GM12878 (cell line): ENCODE data around the gene FSTL4. TPM values are rescaled to one million over a fixed set of nuclear protein-coding genes. Genes with fewer than 3 reads are reported as not detected.

Experiments
- ATAC-seq: fragments of 200-7000 bp; cut with Tn5 transposase; 3 replicates; pipeline ENCODE4 v1.9.1; 2020; ENCODE audit warnings: mild to moderate bottlenecking, moderate library complexity
- BruUV-seq: library from RNA; stranded (reverse); fragments of 400-500 nt; replicated peaks from 2 replicates; lab custom pipeline; 2021; lab: Mats Ljungman, UMichigan
- CTCF ChIA-PET: fragments of 300-600 bp; sonication (Branson Sonifier 250); formaldehyde crosslinking; extraction: SDS; loops from one replicate; lab custom pipeline; 2021; ENCODE audit warnings: inconsistent platforms; lab: Yijun Ruan, JAX
- POLR2A ChIA-PET: fragments of 350-600 bp; formaldehyde crosslinking; extraction: SDS; loops from one replicate; lab custom pipeline; 2021; ENCODE audit warnings: inconsistent platforms; lab: Charles Lee
- RAD21 ChIA-PET: fragments of 300-600 bp; sonication (Branson Sonifier 250); formaldehyde crosslinking; loops from one replicate; lab custom pipeline; 2023; ENCODE audit warnings: antibody characterized with exemption; ENCODE audit not compliant: unreplicated experiment; lab: Charles Lee
- SMC1A ChIA-PET: fragments of 300-600 bp; sonication (Branson Sonifier 250); formaldehyde crosslinking; loops from one replicate; lab custom pipeline; 2023; ENCODE audit not compliant: unreplicated experiment, uncharacterized antibody; lab: Charles Lee
- DNase-seq: peaks from one replicate; pipeline ENCODE4 v3.0.0-alpha.2; 2011; ENCODE audit warnings: low read depth, low spot score
- FAIRE-seq: peaks from 3 replicates; lab custom pipeline; 2011; peaks lifted over from hg19 to GRCh38; lab: Jason Lieb, UNC
- H2AFZ ChIP-seq: 2 replicates; pipeline ENCODE4 v1.6.0; 2011; ENCODE audit warnings: low read depth, low read length, control low read depth; ENCODE audit not compliant: control insufficient read depth
- H3K27ac ChIP-seq: 2 replicates; pipeline ENCODE4 v1.5.1; 2011; ENCODE audit warnings: control low read depth; ENCODE audit not compliant: control insufficient read depth, insufficient read depth
- H3K27me3 ChIP-seq, 2 experiments: replicated peaks in 1 of 2; 2 replicates each; pipeline versions ENCODE4 v1.6.0 to v1.6.1; 2011; ENCODE audit warnings: low read length in 1 of 2; ENCODE audit not compliant: control insufficient read depth in 2 of 2, insufficient read depth in 2 of 2
- H3K36me3 ChIP-seq, 2 experiments: 2 replicates each; pipeline ENCODE4 v1.5.1; 2011; ENCODE audit warnings: low read length in 1 of 2; ENCODE audit not compliant: control insufficient read depth in 2 of 2, insufficient read depth in 2 of 2
- H3K4me1 ChIP-seq: 2 replicates; pipeline ENCODE4 v1.6.1; 2011; ENCODE audit warnings: mild to moderate bottlenecking, low read length, moderate library complexity, mixed read lengths; ENCODE audit not compliant: control insufficient read depth, insufficient read depth
- H3K4me2 ChIP-seq: 2 replicates; pipeline ENCODE4 v1.6.0; 2011; ENCODE audit warnings: control low read depth; ENCODE audit not compliant: control insufficient read depth, insufficient read depth
- H3K4me3 ChIP-seq: fragments of 200-600 bp; sonication (generic); 2 replicates; pipeline ENCODE4 v1.5.1; 2016
- H3K79me2 ChIP-seq: 2 replicates; pipeline ENCODE4 v1.6.0; 2011; ENCODE audit warnings: low read length; ENCODE audit not compliant: control insufficient read depth, insufficient read depth
- H3K9ac ChIP-seq: 2 replicates; pipeline ENCODE4 v1.8.0; 2011; ENCODE audit warnings: low read length, control low read depth, mixed read lengths; ENCODE audit not compliant: control insufficient read depth, insufficient read depth
- H3K9me3 ChIP-seq: replicated peaks from 3 replicates; pipeline ENCODE4 v1.5.1; 2011; ENCODE audit warnings: mild to moderate bottlenecking, low read length; ENCODE audit not compliant: control insufficient read depth, insufficient read depth
- H4K20me1 ChIP-seq: 2 replicates; pipeline ENCODE4 v1.6.0; 2011; ENCODE audit not compliant: control insufficient read depth, insufficient read depth
- CBX3 ChIP-seq: fragments of 200-600 bp; sonication (generic); IDR thresholded peaks from 2 replicates; pipeline ENCODE4 v1.6.1; 2016; ENCODE audit warnings: low read depth, borderline replicate concordance
- CEBPB ChIP-seq, 2 experiments: fragments of 150-350 bp in 1 of 2; IDR thresholded peaks; 2 replicates each; pipeline ENCODE4 v1.6.1; 2012 to 2014; ENCODE audit warnings: low read depth in 2 of 2, low read length in 2 of 2, borderline replicate concordance in 1 of 2, inconsistent platforms in 1 of 2
- EGR1 ChIP-seq, 2 experiments: IDR thresholded peaks; 1 replicate in 1 of 2; 2 replicates in 1 of 2; pipeline ENCODE4 v1.6.1; 2011 to 2012; ENCODE audit warnings: low read depth in 2 of 2, low read length in 2 of 2, borderline replicate concordance in 1 of 2, mild to moderate bottlenecking in 1 of 2, moderate library complexity in 1 of 2
- FOS ChIP-seq: IDR thresholded peaks from 3 replicates; pipeline ENCODE4 v1.6.1; 2011; ENCODE audit warnings: borderline replicate concordance; ENCODE audit not compliant: insufficient read length; ENCODE audit errors: extremely low read depth
- MYB ChIP-seq: fragments of 150-350 bp; IDR thresholded peaks from 2 replicates; pipeline ENCODE4 v1.6.1; 2014; ENCODE audit warnings: mild to moderate bottlenecking, low read depth, low read length, borderline replicate concordance
- MYC ChIP-seq: IDR thresholded peaks from 2 replicates; pipeline ENCODE4 v1.6.1; 2011; ENCODE audit warnings: mild to moderate bottlenecking, low read length, moderate library complexity, inconsistent platforms; ENCODE audit not compliant: insufficient read depth, insufficient replicate concordance, insufficient read length, severe bottlenecking
- NFIC ChIP-seq: IDR thresholded peaks from 2 replicates; pipeline ENCODE4 v1.6.1; 2012; ENCODE audit warnings: low read depth, mild to moderate bottlenecking, inconsistent platforms, low read length, moderate library complexity
- SIX5 ChIP-seq: IDR thresholded peaks from 2 replicates; pipeline ENCODE4 v1.6.1; 2011; ENCODE audit warnings: mild to moderate bottlenecking, low read depth, low read length, moderate library complexity; ENCODE audit not compliant: severe bottlenecking
- SPI1 ChIP-seq: IDR thresholded peaks from 2 replicates; pipeline ENCODE4 v1.6.1; 2011; ENCODE audit warnings: low read depth, mild to moderate bottlenecking, low read length, moderate library complexity, borderline replicate concordance; ENCODE audit not compliant: insufficient read depth
- SREBF1 ChIP-seq: IDR thresholded peaks from 2 replicates; pipeline ENCODE4 v1.6.1; 2012; ENCODE audit warnings: mild to moderate bottlenecking, low read length
- ZNF207 ChIP-seq: fragments of 450-650 bp; IDR thresholded peaks from 2 replicates; pipeline ENCODE4 v1.6.1; 2014; ENCODE audit warnings: antibody characterized with exemption, mild to moderate bottlenecking, borderline replicate concordance
- ZNF217 ChIP-seq: fragments of 450-650 bp; IDR thresholded peaks from 2 replicates; pipeline ENCODE4 v1.6.1; 2017; ENCODE audit warnings: antibody characterized with exemption, mild to moderate bottlenecking
- ZNF384 ChIP-seq: IDR thresholded peaks from 2 replicates; pipeline ENCODE4 v1.6.1; 2012; ENCODE audit warnings: low read depth, mild to moderate bottlenecking, low read length, improper control_type of control experiment, borderline replicate concordance
- WGBS: methylation state at CpG from one replicate; pipeline ENCODE4 v1.1.6; 2016; ENCODE audit warnings: low lambda C conversion rate; ENCODE audit not compliant: insufficient replicate concordance, insufficient coverage; ENCODE audit errors: missing lambda C conversion rate; 5-methylcytosine and 5-hydroxymethylcytosine counted together
- in situ Hi-C: fragments of 300-500 bp; cut with MboI; formaldehyde crosslinking; loops from 9 replicates; pipeline ENCODE4 v1.14.3; 2018; ENCODE audit warnings: mixed read lengths
- intact Hi-C: fragments of 100-400 bp; cut with micrococcal nuclease; formaldehyde crosslinking; loops from one replicate; pipeline ENCODE4 v1.14.2; 2022; ENCODE audit not compliant: unreplicated experiment
- polyA plus RNA-seq, 11 experiments: library from polyadenylated mRNA; depleted of rRNA in 4 of 11; unstranded in 6 of 11; stranded (reverse) in 5 of 11; fragments of >200 nt; fragmentation: Nextera tagmentation in 4 of 11; fragmentation: Illumina TruSeq in 1 of 11; extraction: Ambion mirVana in 4 of 11; extraction: Trizol in 1 of 11; gene quantifications; 1 replicate in 1 of 11; 2 replicates in 10 of 11; pipeline versions ENCODE4 v1.2.1 to v1.2.3, GENCODE V29; 2011 to 2016; ENCODE audit warnings: inconsistent platforms in 2 of 11, missing spikeins in 2 of 11, low read depth in 1 of 11
- total RNA-seq, 4 experiments: library from RNA; depleted of rRNA in 3 of 4; stranded (reverse); fragments of >200 nt in 3 of 4; fragmentation: Illumina TruSeq in 1 of 4; extraction: Trizol in 1 of 4; gene quantifications; 2 replicates each; pipeline versions ENCODE4 v1.2.1 to v1.2.3, GENCODE V29; 2013 to 2021
- TF ChIP-seq, protein P1 (sequence below): IDR thresholded peaks from 2 replicates; pipeline ENCODE4 v1.6.1; 2012; ENCODE audit warnings: low read depth, low read length, improper control_type of control experiment
- TF ChIP-seq, protein P2 (sequence below): fragments of 450-650 bp; IDR thresholded peaks from 2 replicates; pipeline ENCODE4 v1.6.1; 2018; ENCODE audit warnings: borderline replicate concordance, mild to moderate bottlenecking; ENCODE audit not compliant: partially characterized antibody
- TF ChIP-seq, protein P3 (sequence below): fragments of 450-650 bp; formaldehyde crosslinking; IDR thresholded peaks from 2 replicates; pipeline ENCODE4 v1.4.0; 2020; ENCODE audit warnings: mild to moderate bottlenecking, moderate library complexity

Gene FSTL4
- total and polyA plus RNA-seq, 10 of the 15 experiments (the other 5 are each of a cell fraction or from before 2014, with no cell fraction given), result 0.01 to 0.79 (median 0.21) TPM; not detected in 6

DNA sequence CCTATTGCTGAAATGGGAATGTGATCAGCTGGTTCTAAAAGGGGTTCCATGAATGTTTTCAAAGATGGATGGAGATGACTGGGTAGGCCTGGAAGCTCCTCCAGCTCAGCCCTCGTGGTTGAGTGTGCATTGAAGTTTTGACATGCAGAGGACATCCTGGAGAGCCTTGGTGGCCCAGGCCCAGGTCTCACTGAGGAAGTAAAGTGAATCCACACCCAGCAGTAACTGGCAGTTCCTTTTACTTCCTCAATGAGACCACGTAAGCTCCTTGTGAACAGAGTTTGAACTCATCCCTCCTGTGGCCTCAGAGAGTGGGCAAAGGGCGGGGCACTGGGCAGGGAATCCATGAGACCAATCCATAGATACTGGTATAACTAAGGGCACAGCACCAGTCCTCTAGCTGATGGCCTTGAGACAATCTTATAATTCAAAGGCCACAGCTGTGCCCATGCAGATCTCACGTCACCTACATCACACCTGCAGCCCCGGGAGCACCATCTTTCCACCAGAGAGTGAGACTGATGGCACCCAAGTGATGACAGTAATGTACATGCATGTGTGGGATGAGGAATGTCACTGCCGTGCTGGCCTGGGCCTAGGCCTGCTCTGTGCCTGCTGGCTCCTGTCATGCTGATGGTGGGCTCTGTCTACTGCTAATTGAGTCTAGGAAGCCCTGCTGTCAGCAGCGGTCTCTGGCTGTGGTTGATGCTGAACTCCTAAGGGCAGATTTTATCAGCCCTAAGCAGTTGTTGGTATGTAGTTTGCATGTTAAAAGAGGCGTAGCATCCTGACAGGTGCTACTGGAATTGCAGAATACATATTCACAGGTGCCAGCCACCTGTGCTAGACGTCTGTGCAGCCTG is 257.8 kb downstream of the FSTL4 start:
- WGBS, result 25% methylated on average over 9 of the region's 9 CpGs
- Histone ChIP-seq H3K9ac (no peak overlapping the region), H3K4me2 (no peak overlapping the region), H3K36me3 (no peaks in the 10 kb centered on the region), H3K9me3 (no peaks in the 10 kb centered on the region), H3K27me3 (no peaks in the 10 kb centered on the region; a peak in 1 of 4 replicates), H4K20me1 (no peaks in the 10 kb centered on the region), H3K4me1 (no peaks in the 10 kb centered on the region), H2AFZ (no peak overlapping the region), H3K4me3 (no peak overlapping the region), H3K79me2 (no peaks in the 10 kb centered on the region), H3K27ac (no peak overlapping the region)
- no peak for DNase-seq
- CTCF ChIA-PET, result interaction anchor here (1.0 to 1.3 kb wide), 2 partner anchors 12 to 69 kb away, joined by 3 to 4 read pairs; no protein-coding TSS in a partner anchor
- POLR2A ChIA-PET, result no interaction called here
- RAD21 ChIA-PET, result no interaction called here
- intact Hi-C loops (no loop called here), in situ Hi-C loops (no loop called here)
- no peak for ATAC-seq
- BruUV-seq, result no TSS peak
- FAIRE-seq, result no peak
- SMC1A ChIA-PET, result no interaction called here
- TF ChIP-seq CEBPB (IDR thresholded peaks at IDR 0.05; ENCODE audit: borderline replicate concordance in 1 of 2, low read depth in 2 of 2, low read length in 2 of 2) (no peak), MYB (no peak), ZNF384 (no peak), ZNF207 (no peak), FOS (no peak), MYC (no peak), SPI1 (no peak), SIX5 (no peak), SREBF1 (no peak), EGR1 (IDR thresholded peaks at IDR 0.05; ENCODE audit: borderline replicate concordance in 1 of 2, low read depth in 2 of 2, low read length in 2 of 2) (no peak), ZNF217 (no peak), NFIC (no peak), CBX3 (no peak)
- TF ChIP-seq, protein P1, sequence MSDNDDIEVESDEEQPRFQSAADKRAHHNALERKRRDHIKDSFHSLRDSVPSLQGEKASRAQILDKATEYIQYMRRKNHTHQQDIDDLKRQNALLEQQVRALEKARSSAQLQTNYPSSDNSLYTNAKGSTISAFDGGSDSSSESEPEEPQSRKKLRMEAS, result no peak
- TF ChIP-seq, protein P2, sequence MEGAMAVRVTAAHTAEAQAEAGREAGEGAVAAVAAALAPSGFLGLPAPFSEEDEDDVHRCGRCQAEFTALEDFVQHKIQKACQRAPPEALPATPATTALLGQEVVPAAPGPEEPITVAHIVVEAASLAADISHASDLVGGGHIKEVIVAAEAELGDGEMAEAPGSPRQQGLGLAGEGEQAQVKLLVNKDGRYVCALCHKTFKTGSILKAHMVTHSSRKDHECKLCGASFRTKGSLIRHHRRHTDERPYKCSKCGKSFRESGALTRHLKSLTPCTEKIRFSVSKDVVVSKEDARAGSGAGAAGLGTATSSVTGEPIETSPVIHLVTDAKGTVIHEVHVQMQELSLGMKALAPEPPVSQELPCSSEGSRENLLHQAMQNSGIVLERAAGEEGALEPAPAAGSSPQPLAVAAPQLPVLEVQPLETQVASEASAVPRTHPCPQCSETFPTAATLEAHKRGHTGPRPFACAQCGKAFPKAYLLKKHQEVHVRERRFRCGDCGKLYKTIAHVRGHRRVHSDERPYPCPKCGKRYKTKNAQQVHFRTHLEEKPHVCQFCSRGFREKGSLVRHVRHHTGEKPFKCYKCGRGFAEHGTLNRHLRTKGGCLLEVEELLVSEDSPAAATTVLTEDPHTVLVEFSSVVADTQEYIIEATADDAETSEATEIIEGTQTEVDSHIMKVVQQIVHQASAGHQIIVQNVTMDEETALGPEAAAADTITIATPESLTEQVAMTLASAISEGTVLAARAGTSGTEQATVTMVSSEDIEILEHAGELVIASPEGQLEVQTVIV, result no peak
- TF ChIP-seq, protein P3, sequence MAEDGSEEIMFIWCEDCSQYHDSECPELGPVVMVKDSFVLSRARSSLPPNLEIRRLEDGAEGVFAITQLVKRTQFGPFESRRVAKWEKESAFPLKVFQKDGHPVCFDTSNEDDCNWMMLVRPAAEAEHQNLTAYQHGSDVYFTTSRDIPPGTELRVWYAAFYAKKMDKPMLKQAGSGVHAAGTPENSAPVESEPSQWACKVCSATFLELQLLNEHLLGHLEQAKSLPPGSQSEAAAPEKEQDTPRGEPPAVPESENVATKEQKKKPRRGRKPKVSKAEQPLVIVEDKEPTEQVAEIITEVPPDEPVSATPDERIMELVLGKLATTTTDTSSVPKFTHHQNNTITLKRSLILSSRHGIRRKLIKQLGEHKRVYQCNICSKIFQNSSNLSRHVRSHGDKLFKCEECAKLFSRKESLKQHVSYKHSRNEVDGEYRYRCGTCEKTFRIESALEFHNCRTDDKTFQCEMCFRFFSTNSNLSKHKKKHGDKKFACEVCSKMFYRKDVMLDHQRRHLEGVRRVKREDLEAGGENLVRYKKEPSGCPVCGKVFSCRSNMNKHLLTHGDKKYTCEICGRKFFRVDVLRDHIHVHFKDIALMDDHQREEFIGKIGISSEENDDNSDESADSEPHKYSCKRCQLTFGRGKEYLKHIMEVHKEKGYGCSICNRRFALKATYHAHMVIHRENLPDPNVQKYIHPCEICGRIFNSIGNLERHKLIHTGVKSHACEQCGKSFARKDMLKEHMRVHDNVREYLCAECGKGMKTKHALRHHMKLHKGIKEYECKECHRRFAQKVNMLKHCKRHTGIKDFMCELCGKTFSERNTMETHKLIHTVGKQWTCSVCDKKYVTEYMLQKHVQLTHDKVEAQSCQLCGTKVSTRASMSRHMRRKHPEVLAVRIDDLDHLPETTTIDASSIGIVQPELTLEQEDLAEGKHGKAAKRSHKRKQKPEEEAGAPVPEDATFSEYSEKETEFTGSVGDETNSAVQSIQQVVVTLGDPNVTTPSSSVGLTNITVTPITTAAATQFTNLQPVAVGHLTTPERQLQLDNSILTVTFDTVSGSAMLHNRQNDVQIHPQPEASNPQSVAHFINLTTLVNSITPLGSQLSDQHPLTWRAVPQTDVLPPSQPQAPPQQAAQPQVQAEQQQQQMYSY (CRISPR knock-in tag), result no peak
